CD4-positive, alpha-beta T cell treated with Interleukin-17A for 4 hours (primary cell): Measurements from ENCODE around the gene GMFB.
"Not testable (repeated sequence)": the region's sequence is repeated elsewhere in the genome, so short reads cannot be mapped to it uniquely, and the experiment has no call there.

Experiments
- DNase-seq: peaks from one replicate; pipeline ENCODE4 v3.0.0-alpha.2; 2020; ENCODE audit warnings: mixed read lengths

The GMFB gene

DNA sequence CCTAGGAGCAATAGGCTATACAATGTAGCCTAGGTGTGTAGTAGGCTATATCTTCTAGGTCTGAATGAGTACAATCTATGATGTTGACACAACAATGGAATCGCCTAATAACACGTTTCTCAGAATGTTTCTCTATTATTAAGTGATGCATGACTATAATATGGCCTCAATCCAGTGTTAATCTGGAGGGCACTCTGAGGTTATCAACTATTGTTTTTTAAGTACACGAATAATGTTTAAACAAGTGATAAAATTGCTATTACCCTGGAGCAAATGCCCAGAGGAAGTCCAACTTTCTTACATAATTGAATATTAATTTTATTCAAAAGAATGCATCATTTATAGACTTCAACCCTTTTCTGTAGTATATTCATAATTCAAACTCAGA, 31.2 kb downstream of the GMFB start:
- no peak for DNase-seq

DNA sequence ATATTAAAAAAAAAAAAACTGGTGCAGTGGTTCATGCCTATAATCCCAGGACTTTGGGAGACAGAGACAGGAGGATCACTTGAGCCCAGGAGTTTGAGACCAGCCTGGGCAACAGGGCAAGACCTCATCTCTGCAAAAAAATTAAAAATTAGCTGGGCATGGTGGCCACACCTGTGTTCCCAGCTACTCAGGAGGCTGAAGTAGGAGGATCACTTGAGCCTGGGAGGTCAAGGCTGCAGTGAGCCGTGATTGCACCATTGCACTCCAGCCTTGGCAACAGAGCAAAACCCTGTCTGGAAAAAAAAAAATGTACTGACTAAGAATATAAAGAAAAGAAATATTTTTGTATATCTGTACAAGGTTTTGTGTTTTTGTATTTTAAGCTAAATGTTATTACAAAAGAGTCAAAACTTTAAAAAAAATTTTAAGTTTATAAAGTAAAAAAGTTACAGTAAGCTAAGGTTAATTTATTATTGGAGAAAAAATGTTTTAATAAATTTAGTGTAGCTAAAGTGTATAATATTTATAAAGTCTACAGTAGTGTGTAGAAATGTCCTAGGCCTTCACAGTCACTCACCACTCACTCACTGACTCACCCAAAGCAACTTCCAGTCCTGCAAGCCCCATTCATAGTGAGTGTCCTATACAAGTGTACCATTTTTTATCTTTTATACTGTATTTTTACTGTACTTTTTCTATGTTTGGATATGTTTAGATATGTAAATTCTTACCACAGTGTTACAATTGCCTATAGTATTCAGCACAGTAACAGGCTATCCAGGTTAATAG, 31.8 kb downstream of the GMFB start:
- DNase-seq: not testable (repeated sequence)

DNA sequence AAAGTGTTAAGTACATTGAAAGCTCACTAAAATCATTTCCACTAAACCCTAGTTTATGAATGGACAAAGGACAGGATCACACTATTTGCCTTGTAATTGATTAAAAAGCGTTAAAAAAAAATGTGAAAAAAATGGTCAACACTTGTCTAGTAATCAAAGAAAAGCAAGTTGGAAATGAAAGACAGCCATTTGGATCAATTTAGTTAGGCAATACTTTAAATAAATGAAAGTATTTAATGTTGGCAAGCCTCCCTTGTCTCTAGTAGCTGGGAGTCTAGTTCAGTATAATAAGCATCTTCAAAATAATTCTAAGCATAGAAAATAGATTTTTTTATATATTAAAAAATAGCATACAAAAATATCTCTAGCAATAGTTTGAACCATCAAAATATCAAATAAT, 33.4 kb downstream of the GMFB start:
- no peak for DNase-seq

DNA sequence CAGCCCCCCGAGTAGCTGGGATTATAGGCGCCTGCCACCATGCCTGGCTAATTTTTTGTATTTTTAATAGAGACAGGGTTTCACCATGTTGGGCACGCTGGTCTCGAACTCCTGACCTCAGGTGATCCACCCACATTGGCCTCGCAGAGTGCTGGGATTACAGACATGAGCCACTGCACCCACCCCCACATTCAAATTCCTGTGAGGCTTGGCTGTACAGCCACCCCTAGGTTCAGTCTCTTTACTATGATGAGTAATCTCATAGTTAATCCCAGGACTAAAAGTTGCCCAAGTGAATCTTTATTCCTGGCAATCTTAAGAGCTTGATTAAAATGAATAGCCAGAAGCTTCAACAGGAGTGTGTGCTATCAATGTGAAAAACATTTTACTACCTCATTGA, 34.8 kb downstream of the GMFB start:
- not testable (repeated sequence) for DNase-seq

DNA sequence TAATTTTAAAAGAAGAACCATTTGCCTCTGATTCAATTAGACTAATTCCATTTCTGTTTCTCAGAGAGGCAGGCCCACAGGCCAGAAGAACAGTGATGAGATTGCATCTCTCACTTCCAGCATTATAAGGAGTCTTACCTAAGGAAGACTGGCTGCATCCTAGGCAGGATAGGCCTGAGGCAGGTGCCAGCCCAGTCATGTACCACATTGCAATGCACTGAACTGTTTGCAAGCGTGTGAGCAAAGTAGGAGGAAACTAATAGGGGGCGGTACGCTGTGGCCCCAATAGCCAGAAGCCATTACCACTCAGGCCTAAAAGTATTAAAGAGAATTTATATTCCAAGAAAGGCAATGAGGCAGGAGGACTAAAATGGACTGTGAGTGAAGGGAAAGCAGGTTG, 35.5 kb downstream of the GMFB start:
- no peak for DNase-seq

DNA sequence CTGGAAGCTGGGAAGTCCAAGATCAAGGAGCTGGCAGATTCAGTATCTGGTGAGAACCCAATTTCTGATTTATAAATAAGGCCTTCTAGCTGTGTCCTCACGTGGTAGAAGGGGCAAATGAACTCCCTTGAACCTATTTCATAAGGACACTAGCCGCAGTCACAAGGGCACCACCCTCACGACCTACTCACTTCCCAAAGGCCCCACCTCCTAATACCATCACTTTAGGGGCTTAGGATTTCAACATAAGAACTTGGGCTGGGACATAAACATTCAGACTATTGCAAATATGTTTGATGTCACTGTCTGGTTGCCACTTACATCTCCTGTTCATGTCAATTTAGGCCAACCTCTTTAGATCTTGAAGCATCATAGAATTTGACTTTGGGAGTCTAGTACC, 36.8 kb downstream of the GMFB start:
- no peak for DNase-seq

DNA sequence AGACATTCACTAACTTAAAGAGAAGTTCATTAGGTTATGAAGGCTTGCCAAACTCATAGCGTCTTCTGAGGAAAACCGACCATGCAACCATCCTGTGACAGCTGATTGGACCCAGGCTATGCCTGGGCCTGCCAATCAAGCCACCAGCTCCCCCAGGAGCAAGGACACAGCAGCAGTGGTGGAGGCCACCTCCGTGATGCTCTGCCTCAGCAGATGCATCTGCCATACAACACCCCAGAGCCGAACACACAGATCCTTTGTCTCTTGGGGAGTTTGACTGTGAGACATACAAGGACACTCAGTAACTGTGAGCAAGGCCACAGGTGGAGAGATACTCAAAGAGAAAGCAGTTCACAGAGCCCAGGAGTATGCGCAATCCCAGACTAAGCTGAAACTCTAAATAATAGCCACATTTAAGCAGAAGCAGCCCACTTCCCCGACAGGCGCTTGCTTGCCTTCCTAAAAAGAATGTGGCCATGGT, 37.6 kb downstream of the GMFB start:
- no peak for DNase-seq

DNA sequence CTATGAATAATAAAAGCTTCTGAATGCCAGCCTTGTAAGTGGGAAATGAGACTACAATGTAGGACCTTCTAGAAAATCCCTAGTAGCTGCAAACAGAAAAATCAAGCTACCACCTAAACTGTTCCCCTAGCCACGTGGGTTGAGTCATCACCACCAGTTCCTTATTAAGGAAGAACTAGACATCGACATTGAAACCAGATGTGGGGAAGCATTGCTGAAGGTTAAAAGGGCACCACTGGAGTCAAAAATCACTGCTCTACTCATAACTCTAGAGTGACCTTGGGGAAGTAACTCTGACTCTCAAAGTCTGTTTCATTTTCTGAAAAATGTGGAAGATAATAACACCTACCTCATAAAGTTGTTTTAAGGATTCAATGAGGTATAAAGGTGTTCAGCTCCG, 38.2 kb downstream of the GMFB start:
- no peak for DNase-seq

DNA sequence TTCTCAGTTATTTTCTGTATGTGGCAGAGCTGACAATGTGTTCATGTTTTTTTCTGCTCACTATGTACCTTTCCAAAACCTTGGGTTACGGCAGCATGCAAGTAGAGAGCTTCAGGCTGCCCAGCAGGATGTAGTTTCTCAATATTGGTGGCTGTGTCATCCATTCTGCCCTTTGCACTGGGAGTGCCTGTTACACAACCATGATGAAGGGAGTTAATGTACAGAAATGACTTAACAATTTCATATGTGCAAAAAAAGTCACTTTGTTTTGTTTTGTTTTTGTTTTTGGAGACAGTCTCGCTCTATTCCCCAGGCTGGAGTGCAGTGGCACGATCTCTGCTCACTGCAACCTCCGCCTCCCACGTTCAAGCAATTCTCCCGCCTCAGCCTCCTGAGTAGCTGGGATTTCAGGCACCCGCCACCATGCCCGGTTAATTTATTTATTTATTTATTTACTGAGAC, 41.5 kb downstream of the GMFB start:
- no peak for DNase-seq

DNA sequence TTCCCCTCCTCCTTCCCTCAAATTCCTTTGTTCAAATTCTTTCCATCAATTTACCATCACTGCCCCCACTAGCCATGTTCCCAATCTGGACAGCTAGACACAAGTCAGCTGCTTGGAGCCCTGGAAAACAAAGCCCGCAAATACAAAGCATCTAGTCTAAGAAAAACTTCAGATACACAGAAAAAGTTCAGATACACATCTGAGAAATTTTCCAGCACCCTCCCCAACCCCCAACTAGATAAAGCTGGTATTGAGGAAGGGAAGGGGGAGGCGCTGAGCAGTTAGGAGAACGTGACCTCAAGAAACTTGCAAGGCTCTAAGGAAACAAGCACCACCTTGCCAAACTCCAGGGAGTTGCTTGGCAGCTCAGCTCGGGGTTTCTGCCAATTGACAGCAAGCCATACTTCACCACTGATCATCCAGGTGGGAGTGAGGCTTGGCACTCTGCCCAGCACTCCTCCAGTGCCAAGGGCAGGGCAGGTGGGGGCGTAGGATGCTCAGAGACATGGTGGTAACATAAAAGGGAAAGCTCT, 42.6 kb downstream of the GMFB start:
- DNase-seq: no peak

DNA sequence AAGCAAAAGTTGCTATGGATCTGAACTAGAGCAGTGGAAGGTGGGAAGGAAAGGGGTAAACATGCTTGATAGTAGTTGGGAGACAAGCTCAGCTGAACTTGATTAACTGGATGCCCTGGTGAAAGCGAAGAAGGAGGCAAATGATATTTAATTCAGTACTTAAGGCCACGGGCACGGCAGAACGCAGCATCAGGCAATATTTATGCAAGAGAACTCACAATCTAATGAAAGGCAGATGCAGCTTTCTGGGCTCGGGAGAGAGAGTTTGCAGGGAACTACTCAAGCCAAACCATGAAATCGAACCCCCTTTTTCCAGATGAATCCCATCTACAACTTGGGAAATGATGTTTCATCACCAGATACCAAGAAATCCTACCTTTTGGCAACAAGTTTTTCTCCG, 44.1 kb downstream of the GMFB start:
- no peak for DNase-seq

DNA sequence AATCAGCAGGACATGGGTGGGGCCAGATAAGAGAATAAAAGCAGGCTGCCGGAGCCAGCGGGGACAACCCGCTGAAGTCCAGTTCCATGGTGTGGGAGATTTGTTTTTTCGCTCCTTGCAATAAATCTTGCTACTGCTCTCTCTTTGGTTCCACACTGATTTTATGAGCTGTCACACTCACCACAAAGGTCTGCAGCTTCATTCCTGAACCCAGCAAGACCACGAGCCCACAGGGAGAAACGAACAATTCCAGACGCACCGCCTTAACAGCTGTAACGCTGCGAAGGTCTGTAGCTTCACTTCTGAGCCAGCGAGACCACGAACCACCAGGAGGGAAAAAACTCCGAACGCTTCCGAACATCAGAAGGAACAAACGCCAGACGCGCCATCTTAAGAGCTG, 44.8 kb downstream of the GMFB start:
- no peak for DNase-seq

DNA sequence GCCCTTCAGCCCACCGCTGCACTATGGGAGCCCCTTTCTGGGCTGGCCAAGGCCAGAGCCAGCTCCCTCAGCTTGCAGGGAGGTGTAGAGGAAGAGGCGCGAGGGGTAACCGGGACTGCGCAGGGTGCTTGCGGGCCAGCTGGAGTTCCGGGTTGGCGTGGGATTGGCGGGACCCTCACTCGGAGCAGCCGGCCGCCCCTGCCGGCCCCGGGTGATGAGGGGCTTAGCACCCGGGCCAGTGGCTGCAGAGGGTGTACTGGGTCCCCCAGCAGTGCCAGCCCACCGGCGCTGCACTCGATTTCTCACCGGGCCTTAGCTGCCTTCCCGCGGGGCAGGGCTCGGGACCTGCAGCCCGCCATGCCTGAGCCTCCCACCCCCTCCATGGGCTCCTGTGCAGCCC, 45.8 kb downstream of the GMFB start:
- not testable (repeated sequence) for DNase-seq

DNA sequence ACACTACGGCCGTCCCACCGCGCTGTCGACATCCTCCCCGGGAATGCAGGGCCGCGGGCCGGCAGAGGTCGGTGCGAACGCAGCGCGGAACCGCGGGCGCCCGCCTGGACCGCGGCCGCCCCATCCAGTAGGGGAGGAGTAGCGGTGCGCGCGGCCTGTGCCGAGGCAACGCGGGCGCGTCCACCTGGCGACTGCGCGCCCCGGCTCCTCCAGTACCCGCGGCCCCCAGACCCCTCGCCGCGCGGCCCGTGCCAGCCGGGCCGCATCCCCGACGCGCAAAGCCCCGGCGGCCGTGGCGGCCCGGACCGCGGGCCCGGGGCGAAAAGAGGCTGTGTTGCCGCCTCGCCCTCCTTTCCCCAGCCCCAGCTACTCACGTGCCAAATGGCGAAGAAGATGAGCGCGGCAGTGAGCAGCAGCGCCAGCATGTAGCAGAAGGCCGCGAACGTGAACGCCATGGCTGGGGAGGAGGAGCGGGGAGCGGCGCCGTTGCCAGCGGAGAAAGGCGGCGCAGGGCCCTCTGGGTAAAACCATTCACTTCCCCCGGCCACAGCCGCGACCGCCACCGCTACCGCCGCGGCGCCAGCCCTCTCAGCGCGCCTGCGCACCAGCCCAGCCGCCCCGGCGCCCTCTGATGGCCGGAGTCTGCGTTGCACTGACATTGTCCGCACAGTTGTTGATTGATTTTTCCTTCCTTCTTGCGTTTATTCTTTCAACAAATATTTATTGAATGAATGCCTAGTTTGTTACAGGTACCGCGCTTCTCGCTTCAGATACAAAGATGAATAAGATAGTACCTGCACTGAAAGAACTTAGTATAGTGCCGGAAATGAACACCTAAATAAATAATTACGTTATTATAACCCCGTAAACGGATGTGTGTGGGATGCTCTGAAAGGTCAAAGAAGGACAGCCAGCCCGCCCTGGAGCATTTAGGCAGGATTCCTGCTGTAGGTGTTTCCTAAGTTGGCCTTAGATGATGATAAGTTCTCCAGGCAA, 47.6 kb downstream of the GMFB start, which contains the start of gene CNIH1:
Gene CNIH1 (minus strand): TSS at position 502 of the 996 bp plus-strand sequence. CDS start 47 bp downstream, at position 455.
- DNase-seq: peak; percentile 92

DNA sequence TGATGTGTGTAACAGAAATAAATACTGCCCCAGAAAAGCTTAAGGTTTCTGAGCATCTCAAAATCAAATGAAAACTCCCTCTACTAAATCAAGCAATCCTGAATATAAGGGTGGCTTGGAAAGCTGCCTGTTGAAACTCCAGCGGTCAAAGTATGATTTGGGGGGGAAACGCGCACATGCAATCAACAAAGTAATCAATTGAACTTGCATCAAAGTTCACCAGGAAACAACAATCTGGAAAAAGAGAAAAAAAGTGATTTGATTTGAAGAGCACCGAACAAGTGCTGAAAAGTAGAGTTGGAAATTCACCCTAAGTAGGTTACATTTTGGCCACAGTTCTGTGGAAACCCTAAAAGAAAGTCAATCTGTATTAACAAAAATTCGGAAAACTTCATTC, 48.3 kb downstream of the GMFB start:
- DNase-seq: no peak

DNA sequence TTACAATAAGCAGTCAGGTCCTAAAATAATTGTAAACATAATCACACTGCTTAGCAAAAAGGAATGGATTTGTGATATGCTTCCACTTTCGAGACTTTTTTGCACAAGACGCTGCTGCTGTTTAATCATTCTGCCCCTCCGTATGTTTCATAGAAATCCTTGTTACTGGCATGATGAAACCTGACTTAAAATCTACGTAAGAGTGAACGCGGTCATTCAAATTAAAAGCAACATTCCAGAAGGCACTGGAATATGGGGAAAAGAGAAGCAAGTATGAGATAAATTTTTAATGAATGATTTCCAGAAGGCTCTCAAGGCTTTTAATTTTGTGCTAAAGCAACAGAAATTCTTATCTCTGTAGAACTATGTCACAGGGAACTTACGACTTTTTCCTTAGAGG, 48.7 kb downstream of the GMFB start:
- no peak for DNase-seq

DNA sequence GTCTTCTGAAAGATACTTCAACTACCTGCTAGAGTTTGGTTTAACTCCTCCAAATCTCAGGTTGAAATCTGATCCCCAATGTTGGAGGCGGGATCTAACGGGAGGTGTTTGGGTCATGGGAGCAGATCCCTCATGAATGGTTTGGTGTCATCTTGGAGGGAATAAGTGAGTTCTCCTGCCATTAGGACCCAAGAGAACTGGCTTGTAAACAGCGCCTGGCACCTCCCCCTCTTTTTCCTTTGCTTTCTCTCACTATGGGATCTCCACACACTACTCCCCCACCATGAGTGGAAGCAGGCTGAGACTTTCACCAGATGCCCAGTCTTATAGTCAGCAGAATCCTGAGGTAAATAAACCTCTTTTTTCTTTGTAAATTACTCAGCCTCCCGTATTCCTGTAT, 50.1 kb downstream of the GMFB start:
- no peak for DNase-seq

DNA sequence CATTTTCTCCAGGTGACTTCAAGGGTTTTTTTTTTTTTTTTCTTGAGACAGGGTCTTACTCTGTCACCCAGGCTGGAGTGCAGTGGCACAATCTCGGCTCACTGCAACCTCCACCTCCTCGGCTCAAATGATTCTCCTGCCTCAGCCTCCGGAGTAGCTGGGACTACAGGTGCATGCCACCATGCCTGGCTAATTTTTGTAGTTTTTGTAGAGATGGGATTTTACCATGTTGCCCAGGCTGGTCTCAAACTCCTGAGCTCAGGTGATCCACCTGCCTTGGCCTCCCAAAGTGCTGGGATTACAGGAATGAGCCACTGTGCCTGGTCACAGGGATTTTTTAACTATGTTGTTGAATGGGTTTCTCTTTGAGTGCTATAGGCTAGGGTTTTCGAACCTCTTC, 50.8 kb downstream of the GMFB start:
- DNase-seq: not testable (repeated sequence)

DNA sequence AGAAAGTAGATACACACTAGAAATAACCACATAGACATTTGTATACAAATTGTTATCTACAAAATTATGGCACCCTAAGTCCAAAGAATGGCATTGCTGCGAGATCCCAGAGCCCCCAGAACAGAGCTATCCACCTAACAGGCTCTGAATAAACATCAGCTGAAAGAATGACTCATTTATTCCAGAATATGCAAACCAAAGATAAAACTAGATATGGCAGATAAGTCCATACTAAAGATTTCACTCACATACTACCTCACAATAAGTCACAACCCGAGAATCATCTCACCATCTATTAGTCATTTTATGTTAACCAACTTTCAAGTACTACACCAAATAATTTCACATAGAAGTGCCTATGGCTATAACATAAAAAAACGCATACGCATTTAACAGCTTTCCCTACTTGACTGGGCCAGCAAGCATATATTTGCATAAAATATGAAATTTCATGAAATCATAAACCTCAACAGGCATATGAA, 53.2 kb downstream of the GMFB start:
- no peak for DNase-seq

DNA sequence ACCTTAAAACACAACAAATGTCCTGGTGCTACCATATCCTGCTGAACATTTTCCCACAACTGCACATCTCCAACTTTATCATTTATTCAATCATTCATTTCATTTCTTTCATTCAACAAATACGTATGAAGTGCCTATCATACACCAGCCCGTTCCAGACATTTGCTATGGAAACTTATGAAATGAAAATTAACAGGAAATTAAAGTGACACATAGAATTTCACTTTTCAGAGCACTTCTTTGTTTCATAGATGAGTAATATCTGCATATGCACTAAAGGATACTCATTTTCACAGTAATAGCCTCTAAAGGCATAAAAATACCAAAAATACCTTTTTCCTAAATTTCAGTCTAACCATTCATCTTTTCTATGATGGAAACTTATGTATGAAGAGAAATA, 60.3 kb downstream of the GMFB start:
- DNase-seq: no peak

DNA sequence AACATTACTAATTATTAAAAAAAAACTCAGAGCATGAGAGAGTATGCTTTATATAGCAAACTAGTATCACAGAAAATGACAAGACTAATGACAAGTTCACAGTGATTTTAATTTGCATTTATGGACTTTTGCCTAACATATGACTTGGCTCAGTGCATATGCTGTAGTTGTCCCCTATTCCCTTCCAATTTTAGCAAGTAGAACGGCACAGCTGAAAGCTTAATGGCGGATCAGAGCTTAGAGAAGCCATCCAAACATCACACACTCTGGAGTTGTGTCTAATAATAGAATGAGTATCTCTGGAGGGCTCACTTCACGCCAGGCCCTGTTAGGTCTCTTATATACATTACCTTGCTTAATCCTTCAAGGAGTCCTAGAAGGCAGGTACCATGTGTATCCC, 60.9 kb downstream of the GMFB start:
- DNase-seq: no peak

DNA sequence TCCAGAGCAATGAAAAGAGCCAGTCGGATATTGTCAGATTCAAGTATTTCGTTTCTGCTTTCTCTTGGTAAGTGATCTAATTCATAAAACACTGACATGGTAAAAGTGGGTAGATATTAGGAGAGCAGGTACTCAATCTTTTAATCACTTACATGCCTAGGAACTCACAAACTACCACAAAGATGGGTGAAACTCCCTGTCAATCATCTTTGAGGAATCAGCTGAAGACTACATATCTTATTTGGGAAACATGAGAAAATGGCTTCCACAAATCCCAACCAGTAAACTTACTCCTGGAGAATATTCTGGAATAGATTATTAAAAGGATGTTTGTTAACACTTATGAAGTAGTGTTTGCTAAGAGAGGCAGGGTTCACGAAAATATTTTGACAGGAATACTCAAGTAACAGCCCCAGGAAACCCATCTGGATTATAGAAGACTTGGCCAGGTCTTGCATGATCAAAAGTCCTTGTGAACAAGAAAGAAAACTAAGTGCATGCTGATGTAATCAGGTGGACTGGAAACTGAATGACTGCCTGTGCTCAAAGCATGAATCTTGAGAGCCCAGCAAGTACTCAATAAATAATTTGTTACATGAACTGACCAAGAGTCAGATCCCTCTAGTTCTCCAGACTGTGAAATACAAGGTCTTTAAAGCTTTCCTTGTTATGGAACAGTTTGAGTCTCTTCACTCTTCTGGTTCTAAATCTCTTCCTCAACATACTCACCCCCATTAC, 63.1 kb downstream of the GMFB start:
- DNase-seq: no peak
